GM12872 (cell line): Measurements from ENCODE around the gene CCDC134.
A peak's percentile ranks its signal among the peaks of the same experiment; 100 is the strongest.

Experiments used
- CTCF ChIP-seq: IDR thresholded peaks from 3 replicates; pipeline ENCODE4 v1.5.1; 2011; ENCODE audit warnings: low read depth, mild to moderate bottlenecking, low read length, moderate library complexity; ENCODE audit not compliant: insufficient read depth

CCDC134 gene

GRCh38 chr22:41846268-41846987 is 45.9 kb downstream of the CCDC134 start:
- no peak for TF ChIP-seq CTCF

GRCh38 chr22:41847300-41847699 is 46.8 kb downstream of the CCDC134 start:
- TF ChIP-seq CTCF, result no peak

GRCh38 chr22:41848468-41848867 is 48.0 kb downstream of the CCDC134 start:
- no peak for TF ChIP-seq CTCF

GRCh38 chr22:41856469-41856868 is 56.0 kb downstream of the CCDC134 start:
- no peak for TF ChIP-seq CTCF

GRCh38 chr22:41857155-41857859 is 56.8 kb downstream of the CCDC134 start:
- TF ChIP-seq CTCF, result peak; percentile 77

GRCh38 chr22:41857860-41858199 is 57.4 kb downstream of the CCDC134 start:
- no peak for TF ChIP-seq CTCF

GRCh38 chr22:41862160-41862529 is 61.7 kb downstream of the CCDC134 start:
- no peak for TF ChIP-seq CTCF
